ENCODE measurements around the gene IMPA2.
"Not testable (repeated sequence)": the region's sequence is repeated elsewhere in the genome, so short reads cannot be mapped to it uniquely, and the experiment has no call there.

Gene IMPA2

GRCh38 chr18:12056034-12056883, 75.0 kb downstream of the IMPA2 start:
- DNase-seq: no peak

DNA sequence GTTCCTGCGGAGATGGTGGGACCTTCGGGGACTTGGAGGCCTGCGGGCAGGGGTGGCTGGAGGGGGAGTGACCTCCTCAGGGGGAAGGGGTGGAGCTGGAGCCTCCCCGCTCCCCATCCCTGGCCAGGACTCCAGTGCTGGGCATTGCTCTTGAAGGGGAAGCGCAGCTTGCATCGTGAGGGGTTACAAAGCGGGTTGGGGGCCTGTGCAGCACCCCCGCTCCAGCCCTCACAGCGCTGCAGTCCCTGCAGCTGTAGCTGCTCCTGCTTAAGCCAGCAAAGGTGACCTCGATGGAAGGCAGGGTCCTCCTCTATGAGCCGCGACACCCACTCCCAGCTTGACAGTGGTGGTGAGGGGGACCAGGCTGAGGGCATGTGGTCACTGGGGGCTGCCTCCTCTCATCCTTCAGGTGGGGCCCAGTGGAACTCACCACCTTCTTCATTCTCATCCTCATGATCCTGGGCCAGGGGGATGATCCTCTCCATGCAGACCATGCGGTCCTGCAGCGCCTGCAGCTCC, 75.6 kb downstream of the IMPA2 start:
- no peak for DNase-seq

DNA sequence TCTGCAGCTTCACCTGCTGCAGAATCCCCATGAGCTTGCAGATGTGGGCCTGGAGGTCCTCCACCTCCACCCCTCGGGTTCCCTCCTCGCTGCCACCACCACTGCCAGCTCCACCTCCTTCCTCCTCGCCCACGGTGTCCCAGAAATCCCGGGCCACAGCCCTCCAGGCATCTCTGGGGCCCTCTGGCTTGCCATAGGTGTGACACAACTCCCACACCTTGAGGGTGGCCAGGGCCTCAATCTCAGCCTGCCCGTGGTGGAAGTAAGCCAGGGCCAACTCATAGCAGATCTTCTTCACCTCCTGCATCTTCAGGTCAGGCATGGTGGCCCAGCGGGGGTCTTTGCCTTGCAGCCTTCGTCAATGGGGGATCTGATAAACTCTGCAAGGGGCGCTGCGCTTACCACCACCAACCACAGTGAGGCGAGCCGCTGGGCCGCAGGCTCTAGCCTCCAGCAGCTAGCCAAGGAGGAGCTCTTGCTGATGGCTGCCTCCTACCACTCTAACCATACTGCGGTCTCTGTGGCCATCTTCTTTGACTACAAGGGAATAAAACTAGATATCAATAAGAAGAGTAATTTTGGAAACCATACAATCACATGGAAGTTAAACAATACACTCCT, 76.2 kb downstream of the IMPA2 start:
- no peak for DNase-seq

DNA sequence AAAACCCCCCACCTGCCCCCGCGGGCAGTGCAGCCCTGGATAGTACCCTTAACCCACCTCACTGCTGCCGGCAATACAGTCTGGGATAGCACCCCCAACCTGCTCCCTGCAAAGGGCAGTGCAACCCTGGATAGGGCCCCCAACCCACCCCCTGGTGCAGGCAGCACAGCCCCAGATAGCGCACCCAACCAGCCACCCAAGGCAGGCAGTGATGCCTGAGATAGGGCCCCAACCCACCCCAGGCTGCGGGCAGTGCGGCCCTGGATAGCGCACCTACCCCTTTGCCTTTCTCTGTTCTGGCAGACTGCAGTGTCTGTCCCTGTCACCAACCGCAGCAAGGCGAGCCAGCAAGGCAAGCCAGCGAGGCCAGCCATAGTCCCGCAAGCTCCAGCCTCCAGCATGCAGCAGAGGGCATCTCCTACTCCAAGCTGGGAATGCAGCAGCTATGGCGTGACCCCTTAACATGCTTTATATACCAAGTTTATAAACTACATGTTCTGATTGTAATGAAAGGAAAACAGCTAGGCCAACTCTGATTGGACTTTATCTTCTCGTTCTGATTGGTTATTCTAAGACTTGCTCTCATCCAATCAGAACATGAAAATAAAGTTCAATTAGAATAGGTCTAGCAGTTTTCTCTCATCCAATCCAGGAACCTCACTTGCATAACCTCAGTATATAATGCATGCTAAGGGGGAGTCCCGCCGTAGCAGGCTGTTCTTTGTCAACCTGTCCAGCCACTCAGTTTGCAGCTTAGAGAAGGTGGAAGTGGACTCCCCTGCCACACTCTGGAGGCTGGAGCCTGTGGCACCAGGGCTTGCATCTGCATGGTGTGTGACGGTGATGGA, 78.3 kb downstream of the IMPA2 start:
- no peak for DNase-seq

- no peak for DNase-seq
These were observed 79.0 kb downstream of the IMPA2 start for GRCh38 chr18:12060182-12060870.

GRCh38 chr18:12061685-12062084, 80.4 kb downstream of the IMPA2 start:
- no peak for DNase-seq

GRCh38 chr18:12062974-12063373, 81.7 kb downstream of the IMPA2 start:
- no peak for DNase-seq

DNA sequence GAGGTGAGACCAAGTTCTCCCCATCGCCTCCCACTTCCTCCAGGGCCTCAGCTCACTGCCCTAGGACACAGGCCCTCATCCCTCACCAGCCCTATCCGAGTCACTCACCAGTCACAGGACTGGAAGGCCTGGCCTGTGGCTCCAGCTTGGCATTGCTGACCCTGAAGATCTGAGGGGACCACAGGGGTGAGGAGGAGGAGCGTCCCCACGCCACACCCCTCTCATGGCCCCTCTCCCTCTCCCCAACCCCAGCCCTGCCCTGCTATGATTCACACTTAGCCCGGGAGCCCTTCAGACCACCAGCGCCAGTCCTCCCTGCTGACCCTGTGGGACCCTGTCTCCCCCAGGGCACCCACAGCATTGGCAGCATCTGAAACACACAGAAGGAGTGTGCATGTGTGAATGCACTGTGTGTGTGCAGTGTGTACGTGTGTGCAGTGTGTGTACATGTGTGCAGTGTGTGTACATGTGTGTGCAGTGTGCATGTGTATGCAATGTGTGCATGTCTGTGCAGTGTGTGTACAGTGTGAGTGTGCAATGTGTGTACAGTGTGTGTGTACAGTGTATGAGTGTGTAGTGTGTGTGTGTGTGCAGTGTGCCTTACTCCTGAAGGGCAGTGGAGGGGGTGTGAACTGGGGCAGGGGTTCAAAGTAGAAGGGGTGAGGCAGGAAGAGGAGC, 82.9 kb downstream of the IMPA2 start:
- DNase-seq: no peak

DNA sequence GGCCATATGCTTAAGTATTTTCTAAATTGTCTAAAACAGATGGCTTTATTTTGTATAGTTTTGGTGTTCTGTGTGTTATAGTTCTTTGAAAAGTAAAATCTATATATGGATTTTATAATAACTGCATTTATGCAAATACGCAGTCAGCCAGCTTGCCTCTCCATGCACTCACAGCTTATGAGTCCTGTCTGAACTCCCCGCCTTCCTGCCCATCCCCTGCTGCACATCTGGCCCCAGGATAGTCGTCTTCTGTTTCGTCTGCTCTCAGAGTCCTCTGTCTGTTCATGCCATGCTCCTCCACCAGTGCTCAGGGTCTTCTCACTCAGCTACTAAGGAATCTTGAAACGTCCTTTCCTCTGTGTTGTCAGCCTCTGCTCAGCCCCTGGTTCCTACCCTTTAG, 84.1 kb downstream of the IMPA2 start:
- no peak for DNase-seq

GRCh38 chr18:12066910-12067511, 85.7 kb downstream of the IMPA2 start:
- no peak for DNase-seq

DNA sequence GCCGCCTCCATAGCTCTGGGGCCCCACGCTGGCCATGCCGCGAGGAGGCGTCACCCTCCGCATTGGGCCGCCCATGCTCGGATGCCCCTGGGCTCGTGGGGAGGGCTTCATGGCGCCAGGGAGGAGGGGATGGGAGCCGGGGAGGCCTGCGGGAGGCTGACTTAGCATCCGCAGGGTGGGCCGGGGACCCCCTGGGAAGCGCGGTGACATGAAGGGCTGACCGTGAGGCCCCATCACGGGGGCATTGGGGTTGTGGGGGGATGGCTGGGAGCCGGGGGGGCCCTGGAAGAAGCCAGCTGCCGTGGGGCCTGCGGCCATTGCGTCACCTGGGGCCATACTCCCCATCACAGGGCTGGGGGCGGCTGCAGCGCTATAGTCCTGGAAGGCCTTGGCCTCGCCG, 86.4 kb downstream of the IMPA2 start:
- no peak for DNase-seq

DNA sequence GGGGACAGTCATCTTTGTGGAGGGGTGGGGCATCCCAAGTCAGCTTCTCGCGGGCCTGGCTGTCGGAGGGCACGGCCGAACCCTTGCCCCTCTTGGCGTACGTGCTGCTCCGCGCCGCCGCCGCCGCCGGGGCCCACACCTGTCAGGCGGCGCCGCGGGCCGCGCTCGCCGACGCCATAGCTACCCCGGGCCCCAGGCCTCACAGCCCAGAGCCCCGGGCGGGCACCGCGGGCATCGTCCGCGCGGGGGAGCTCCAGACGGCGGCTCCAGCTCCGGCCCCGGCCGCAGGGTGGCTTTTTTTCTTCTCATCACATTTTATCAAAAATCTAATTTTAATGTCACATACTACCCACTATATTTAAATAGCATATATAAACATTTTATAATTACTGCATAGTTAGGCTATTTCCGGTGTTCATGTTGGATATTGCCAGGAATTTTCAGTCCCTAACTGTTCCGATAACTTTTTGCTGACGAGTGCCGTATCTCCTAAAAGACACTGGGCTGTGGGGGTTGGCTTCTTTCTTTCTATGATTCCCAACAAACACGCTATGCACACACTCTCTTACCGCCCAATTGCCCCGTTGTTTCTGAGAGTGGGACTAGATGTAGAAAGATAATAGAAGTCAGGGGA, 87.1 kb downstream of the IMPA2 start:
- not testable (repeated sequence) for DNase-seq

- DNase-seq: no peak
These were observed 87.6 kb downstream of the IMPA2 start for GRCh38 chr18:12068950-12069320.

DNA sequence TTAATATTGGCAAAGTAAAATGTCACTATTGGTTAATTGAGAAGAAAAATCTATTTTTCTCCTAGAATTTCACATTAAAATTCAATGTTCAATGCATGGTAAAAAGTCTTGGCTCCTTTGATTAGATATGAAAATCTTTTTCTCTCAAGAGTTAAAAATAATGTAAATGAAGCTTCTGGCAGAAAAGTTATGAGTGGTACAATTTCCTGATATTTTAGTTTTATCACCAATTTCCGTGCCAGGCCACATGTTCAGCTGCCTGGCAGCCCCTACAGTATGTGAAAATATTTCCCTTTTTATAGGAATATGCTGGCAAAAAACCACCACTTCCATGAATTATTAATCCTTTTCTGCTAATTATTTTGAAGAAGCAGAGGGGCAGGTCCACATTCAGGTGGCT, 89.8 kb downstream of the IMPA2 start:
- DNase-seq: not testable (repeated sequence)

GRCh38 chr18:12072996-12073395, 91.7 kb downstream of the IMPA2 start:
- no peak for DNase-seq

DNA sequence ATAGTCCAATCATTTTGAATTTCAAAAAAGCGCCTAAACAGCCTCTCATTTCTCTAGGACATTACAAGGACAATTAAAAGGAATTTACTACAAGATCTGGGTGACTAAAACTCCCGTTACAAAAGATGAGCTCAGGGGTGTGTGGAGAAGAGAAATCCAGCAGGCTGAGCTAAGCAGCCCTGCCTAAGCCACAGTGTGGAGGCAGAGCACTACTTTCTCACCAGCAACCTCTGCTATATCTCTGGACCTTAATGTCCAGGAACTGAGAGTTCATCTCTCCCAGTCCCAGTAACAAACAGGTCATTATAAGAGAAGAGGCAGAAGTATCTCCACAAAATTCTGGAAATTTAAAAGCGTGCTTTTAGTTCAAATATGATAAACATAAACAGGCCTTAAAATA, 93.4 kb downstream of the IMPA2 start:
- no peak for DNase-seq

DNA sequence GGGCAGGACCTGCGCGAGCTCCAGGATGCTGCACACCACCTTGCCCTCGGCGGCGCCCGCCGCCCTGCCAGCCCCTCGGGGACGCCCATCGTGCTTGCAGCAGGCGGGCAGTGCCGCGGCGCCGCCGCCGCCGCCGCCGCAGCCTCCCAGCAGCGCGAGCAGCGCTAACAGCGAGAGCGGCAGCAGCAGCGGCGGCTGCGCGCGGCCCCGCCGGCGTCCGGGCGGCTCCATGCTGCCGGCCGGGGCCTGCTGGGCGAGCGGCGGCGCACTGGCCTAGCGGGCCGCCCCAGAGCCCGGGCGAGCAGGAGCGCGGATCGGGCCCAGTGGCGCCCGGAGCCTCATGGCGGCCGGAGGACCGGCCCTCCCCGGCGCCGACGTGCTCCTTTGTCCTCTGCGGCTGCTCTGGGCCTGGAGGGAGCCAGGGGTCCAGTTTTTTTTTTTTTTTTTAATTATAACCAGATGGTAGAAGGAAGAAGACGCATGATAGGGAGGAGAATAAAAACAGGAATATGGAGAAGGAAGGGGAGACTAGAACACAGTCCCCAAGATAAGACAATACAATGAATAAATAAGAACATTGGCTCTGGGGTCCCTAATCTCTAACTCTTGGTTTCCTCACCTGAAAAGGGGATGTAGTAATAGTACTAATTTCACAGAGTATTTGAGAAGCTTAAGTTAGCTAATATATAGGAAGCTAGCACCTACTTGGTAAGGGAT, 95.3 kb downstream of the IMPA2 start:
- no peak for DNase-seq

- DNase-seq: not testable (repeated sequence)
These were observed 96.7 kb downstream of the IMPA2 start for GRCh38 chr18:12077994-12078393.

GRCh38 chr18:12079491-12080237, 98.4 kb downstream of the IMPA2 start:
- no peak for DNase-seq
